ENCODE data around the gene DGCR2. TPM values are rescaled to one million over a fixed set of nuclear protein-coding genes. Genes with fewer than 3 reads are reported as not detected.

The DGCR2 gene
- total RNA-seq, 2 donors from 2014 or later: 43.8 to 89.3 TPM

GRCh38 chr22:19139974-19140373, 17.8 kb upstream of the DGCR2 start:
- peaks cover 0 to 16% of the 10 kb centered on the region in 2 donors for H3K36me3 ChIP-seq (replicated peaks in 1 of 2; ENCODE audit: insufficient read depth in 1 of 2, low read depth in 2 of 2)
- DNase-seq (no peak), ATAC-seq (no peak)
- no peak for TF ChIP-seq POLR2A (IDR thresholded peaks at IDR 0.05)
- TF ChIP-seq CTCF (IDR thresholded peaks at IDR 0.05): no peak
- H3K4me1 ChIP-seq: peaks cover 11% of the 10 kb centered on the region
- H3K4me3 ChIP-seq: no peak overlapping the region
- intact Hi-C loops (cut with DNase I): no loop called here
- no peaks in the 10 kb centered on the region for H3K9me3 ChIP-seq
- H3K27ac ChIP-seq: no peak overlapping the region
- 85 to 91% methylated on average over 4 to 5 of the region's 5 CpGs for WGBS, 2 donors
- no peaks in the 10 kb centered on the region for H3K27me3 ChIP-seq

GRCh38 chr22:19139001-19139356, 16.8 kb upstream of the DGCR2 start:
- 87 to 94% methylated on average over 3 to 9 of the region's 9 CpGs for WGBS, 2 donors
- no peaks in the 10 kb centered on the region for H3K27me3 ChIP-seq
- no peak overlapping the region for H3K4me3 ChIP-seq
- peaks cover 0 to 22% of the 10 kb centered on the region in 2 donors for H3K36me3 ChIP-seq (replicated peaks in 1 of 2; ENCODE audit: insufficient read depth in 1 of 2, low read depth in 2 of 2)
- peaks cover 9% of the 10 kb centered on the region for H3K4me1 ChIP-seq
- intact Hi-C loops (cut with DNase I): no loop called here
- ATAC-seq (no peak), DNase-seq (no peak)
- H3K27ac ChIP-seq: no peak overlapping the region
- H3K9me3 ChIP-seq: no peaks in the 10 kb centered on the region
- no peak for TF ChIP-seq POLR2A (IDR thresholded peaks at IDR 0.05)
- no peak for TF ChIP-seq CTCF (IDR thresholded peaks at IDR 0.05)

- intact Hi-C loops (cut with DNase I): no loop called here
- Histone ChIP-seq H3K36me3 (replicated peaks in 1 of 2; ENCODE audit: insufficient read depth in 1 of 2, low read depth in 2 of 2) (peaks cover 0 to 27% of the 10 kb centered on the region in 2 donors), H3K4me3 (no peak overlapping the region), H3K27me3 (no peaks in the 10 kb centered on the region), H3K4me1 (peaks cover 3% of the 10 kb centered on the region), H3K9me3 (no peaks in the 10 kb centered on the region), H3K27ac (no peak overlapping the region)
- DNase-seq: no peak
- ATAC-seq: no peak
- 89 to 96% methylated on average over 11 to 15 of the region's 15 CpGs for WGBS, 2 donors
- TF ChIP-seq POLR2A (IDR thresholded peaks at IDR 0.05): no peak
- no peak for TF ChIP-seq CTCF (IDR thresholded peaks at IDR 0.05)
These were observed 16.2 kb upstream of the DGCR2 start for GRCh38 chr22:19138217-19139000.

- no peak overlapping the region for H3K4me3 ChIP-seq
- intact Hi-C loops (cut with DNase I): no loop called here
- H3K4me1 ChIP-seq: no peaks in the 10 kb centered on the region
- no peaks in the 10 kb centered on the region for H3K27me3 ChIP-seq
- H3K27ac ChIP-seq: no peak overlapping the region
- DNase-seq: no peak
- TF ChIP-seq POLR2A (IDR thresholded peaks at IDR 0.05) (no peak), CTCF (IDR thresholded peaks at IDR 0.05) (no peak)
- H3K9me3 ChIP-seq: no peaks in the 10 kb centered on the region
- no peak for ATAC-seq
- peaks cover 0 to 27% of the 10 kb centered on the region in 2 donors for H3K36me3 ChIP-seq (replicated peaks in 1 of 2; ENCODE audit: insufficient read depth in 1 of 2, low read depth in 2 of 2)
- WGBS, 2 donors: 87 to 90% methylated on average over 9 to 11 of the region's 11 CpGs
These were observed 15.4 kb upstream of the DGCR2 start for GRCh38 chr22:19137384-19138216.

All from body of pancreas (tissue), 4 donors.